Large intestine (tissue), 3 donors: ENCODE measurements around the gene VIT. TPM values are rescaled to one million over a fixed set of nuclear protein-coding genes. Genes with fewer than 3 reads are reported as not detected.
"Not testable (repeated sequence)": the region's sequence is repeated elsewhere in the genome, so short reads cannot be mapped to it uniquely, and the experiment has no call there.

Source experiments
- DNase-seq, 2 donors: peaks; one replicate each; pipeline versions ENCODE4 v3.0.0 to v3.0.0-alpha.2; 2013
- H3K27ac ChIP-seq: one replicate; pipeline ENCODE4 v1.5.1; 2013; ENCODE audit warnings: low read length
- H3K27me3 ChIP-seq: 2 replicates; pipeline ENCODE4 v1.6.1; 2013; ENCODE audit warnings: low read length; ENCODE audit not compliant: control insufficient read depth, insufficient read depth
- H3K36me3 ChIP-seq: 2 replicates; pipeline ENCODE4 v1.6.1; 2013; ENCODE audit warnings: low read length; ENCODE audit not compliant: control insufficient read depth, insufficient read depth
- H3K4me1 ChIP-seq: one replicate; pipeline ENCODE4 v1.6.1; 2013; ENCODE audit warnings: low read length; ENCODE audit not compliant: control insufficient read depth, insufficient read depth
- H3K4me3 ChIP-seq: one replicate; pipeline ENCODE4 v1.5.1; 2013; ENCODE audit warnings: low read length
- H3K9me3 ChIP-seq: one replicate; pipeline ENCODE4 v1.6.1; 2013; ENCODE audit warnings: mild to moderate bottlenecking, low read depth, low read length, moderate library complexity; ENCODE audit not compliant: control insufficient read depth
- WGBS: methylation state at CpG from one replicate; pipeline ENCODE4 v1.1.5; 2013; ENCODE audit warnings: low lambda C conversion rate; ENCODE audit not compliant: insufficient coverage; 5-methylcytosine and 5-hydroxymethylcytosine counted together
- polyA plus RNA-seq: library from polyadenylated mRNA; unstranded; fragments of 120-200 nt; gene quantifications from one replicate; pipeline ENCODE4 v1.2.1, GENCODE V29; 2013

The VIT gene
- polyA plus RNA-seq, 1 donor, result 0.13 TPM

GRCh38 chr2:36823862-36824261 is 127.4 kb downstream of the VIT start:
- H3K4me1 ChIP-seq, result peaks cover 10% of the 10 kb centered on the region
- H3K27ac ChIP-seq, result no peak overlapping the region
- H3K36me3 ChIP-seq, result no peaks in the 10 kb centered on the region
- H3K4me3 ChIP-seq, result no peak overlapping the region
- H3K27me3 ChIP-seq, result peaks cover 3% of the 10 kb centered on the region
- no peaks in the 10 kb centered on the region for H3K9me3 ChIP-seq
- WGBS, result no CpG with 5 or more reads among the region's 10 CpGs
- no peak for DNase-seq

- H3K27me3 ChIP-seq, result peaks cover 3% of the 10 kb centered on the region
- H3K9me3 ChIP-seq, result no peaks in the 10 kb centered on the region
- no peak for DNase-seq
- H3K4me1 ChIP-seq, result peaks cover 10% of the 10 kb centered on the region
- no peaks in the 10 kb centered on the region for H3K36me3 ChIP-seq
- WGBS, result no CpG with 5 or more reads among the region's 7 CpGs
- H3K27ac ChIP-seq, result no peak overlapping the region
- H3K4me3 ChIP-seq, result no peak overlapping the region
Measured at GRCh38 chr2:36824273-36824672, 127.8 kb downstream of the VIT start.

- no CpG with 5 or more reads among the region's 2 CpGs for WGBS
- not testable (repeated sequence) for H3K36me3 ChIP-seq, DNase-seq, H3K4me3 ChIP-seq, H3K4me1 ChIP-seq, H3K27me3 ChIP-seq, H3K9me3 ChIP-seq, H3K27ac ChIP-seq
Measured at GRCh38 chr2:36824683-36825082, 128.2 kb downstream of the VIT start.

- H3K27ac ChIP-seq, result no peak overlapping the region
- DNase-seq, result no peak
- H3K36me3 ChIP-seq, result no peaks in the 10 kb centered on the region
- no peaks in the 10 kb centered on the region for H3K9me3 ChIP-seq
- 50% methylated on average over 1 of the region's 1 CpG for WGBS
- H3K4me1 ChIP-seq, result no peaks in the 10 kb centered on the region
- H3K27me3 ChIP-seq, result peaks cover 3% of the 10 kb centered on the region
- H3K4me3 ChIP-seq, result no peak overlapping the region
Measured at GRCh38 chr2:36831185-36831584, 134.7 kb downstream of the VIT start.

- Histone ChIP-seq H3K36me3 (no peaks in the 10 kb centered on the region), H3K27me3 (no peaks in the 10 kb centered on the region), H3K27ac (no peak overlapping the region), H3K9me3 (no peaks in the 10 kb centered on the region), H3K4me3 (no peak overlapping the region), H3K4me1 (no peaks in the 10 kb centered on the region)
- DNase-seq, result no peak
- WGBS, result no CpG with 5 or more reads among the region's 2 CpGs
Measured at GRCh38 chr2:36834203-36834602, 137.7 kb downstream of the VIT start.

- no peaks in the 10 kb centered on the region for H3K9me3 ChIP-seq
- no peak overlapping the region for H3K27ac ChIP-seq
- H3K4me3 ChIP-seq, result no peak overlapping the region
- DNase-seq, result no peak
- no peaks in the 10 kb centered on the region for H3K36me3 ChIP-seq
- no peaks in the 10 kb centered on the region for H3K4me1 ChIP-seq
- WGBS, result 40% methylated on average over 5 of the region's 5 CpGs
- no peaks in the 10 kb centered on the region for H3K27me3 ChIP-seq
Measured at GRCh38 chr2:36834731-36835524, 138.4 kb downstream of the VIT start.

GRCh38 chr2:36839976-36840617 is 143.6 kb downstream of the VIT start:
- H3K9me3 ChIP-seq, result no peaks in the 10 kb centered on the region
- 33% methylated on average over 1 of the region's 4 CpGs for WGBS

GRCh38 chr2:36843838-36844237 is 147.3 kb downstream of the VIT start:
- Histone ChIP-seq H3K36me3 (peaks cover 7% of the 10 kb centered on the region), H3K9me3 (no peaks in the 10 kb centered on the region), H3K4me3 (no peak overlapping the region), H3K27me3 (no peaks in the 10 kb centered on the region), H3K27ac (no peak overlapping the region), H3K4me1 (no peaks in the 10 kb centered on the region)
- DNase-seq, result no peak

More at GRCh38 chr2:36839976-36840617, 143.6 kb downstream of the VIT start:
- Histone ChIP-seq H3K4me1 (no peaks in the 10 kb centered on the region), H3K27ac (no peak overlapping the region), H3K4me3 (no peak overlapping the region), H3K27me3 (no peaks in the 10 kb centered on the region), H3K36me3 (no peaks in the 10 kb centered on the region)
- DNase-seq, result peak in 1 of 2 donors; percentile 40

- Histone ChIP-seq H3K4me1 (no peaks in the 10 kb centered on the region), H3K9me3 (no peaks in the 10 kb centered on the region), H3K27me3 (no peaks in the 10 kb centered on the region), H3K36me3 (peaks cover 34% of the 10 kb centered on the region), H3K4me3 (no peak overlapping the region), H3K27ac (no peak overlapping the region)
- 100% methylated on average over 2 of the region's 8 CpGs for WGBS
- DNase-seq, result no peak
Measured at GRCh38 chr2:36849265-36849664, 152.8 kb downstream of the VIT start.

GRCh38 chr2:36854241-36854640 is 157.7 kb downstream of the VIT start:
- H3K4me1 ChIP-seq, result peaks cover 3% of the 10 kb centered on the region
- H3K36me3 ChIP-seq, result peaks cover 41% of the 10 kb centered on the region
- H3K27me3 ChIP-seq, result no peaks in the 10 kb centered on the region
- H3K27ac ChIP-seq, result no peak overlapping the region
- DNase-seq, result no peak
- H3K9me3 ChIP-seq, result no peaks in the 10 kb centered on the region
- WGBS, result 100% methylated on average over 2 of the region's 2 CpGs
- no peak overlapping the region for H3K4me3 ChIP-seq

- Histone ChIP-seq H3K27me3 (no peaks in the 10 kb centered on the region), H3K4me3 (no peak overlapping the region), H3K9me3 (no peaks in the 10 kb centered on the region), H3K4me1 (peaks cover 3% of the 10 kb centered on the region), H3K27ac (no peak overlapping the region), H3K36me3 (peaks cover 30% of the 10 kb centered on the region)
- 92% methylated on average over 2 of the region's 2 CpGs for WGBS
- DNase-seq, result no peak
Measured at GRCh38 chr2:36855429-36855828, 158.9 kb downstream of the VIT start.
